Ovary (tissue), 3 donors: ENCODE results near the gene AAK1.

Source experiments
- POLR2A ChIP-seq: fragments of 450-650 bp; IDR thresholded peaks from one replicate; pipeline ENCODE4 v1.6.1; 2017; ENCODE audit warnings: antibody characterized with exemption, mild to moderate bottlenecking, moderate library complexity
- TF ChIP-seq, protein P1 (sequence below), 3 donors: fragments of 450-650 bp in 2 of 3; fragments of 200-600 bp in 1 of 3; IDR thresholded peaks; one replicate each; pipeline versions ENCODE4 v1.5.1 to v1.8.0; 2016 to 2022; ENCODE audit warnings: antibody characterized with exemption in 3 of 3, mild to moderate bottlenecking in 1 of 3
- donor health status: DM: no; HTN: no; CAD: no.

DNA sequence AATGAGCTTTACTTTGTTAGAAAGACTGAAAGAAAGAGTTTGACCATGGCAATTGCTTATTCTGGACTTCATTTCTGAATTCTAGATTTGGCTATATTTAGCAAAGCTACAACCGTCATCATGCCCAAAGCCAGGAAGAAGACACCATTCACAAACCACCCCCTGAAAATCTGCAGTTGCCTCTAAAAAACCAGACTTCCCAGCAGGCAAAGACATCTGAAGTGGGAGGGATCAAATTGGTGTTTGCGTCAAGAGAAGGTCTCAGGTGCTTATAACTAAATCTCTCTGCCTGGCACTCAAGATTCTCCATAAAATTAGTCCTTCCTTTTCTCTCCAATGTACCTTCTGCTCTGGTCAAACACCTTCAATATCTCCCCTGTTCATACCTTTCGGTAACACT, 5.6 kb downstream of the AAK1 start:
- TF ChIP-seq, protein P1, sequence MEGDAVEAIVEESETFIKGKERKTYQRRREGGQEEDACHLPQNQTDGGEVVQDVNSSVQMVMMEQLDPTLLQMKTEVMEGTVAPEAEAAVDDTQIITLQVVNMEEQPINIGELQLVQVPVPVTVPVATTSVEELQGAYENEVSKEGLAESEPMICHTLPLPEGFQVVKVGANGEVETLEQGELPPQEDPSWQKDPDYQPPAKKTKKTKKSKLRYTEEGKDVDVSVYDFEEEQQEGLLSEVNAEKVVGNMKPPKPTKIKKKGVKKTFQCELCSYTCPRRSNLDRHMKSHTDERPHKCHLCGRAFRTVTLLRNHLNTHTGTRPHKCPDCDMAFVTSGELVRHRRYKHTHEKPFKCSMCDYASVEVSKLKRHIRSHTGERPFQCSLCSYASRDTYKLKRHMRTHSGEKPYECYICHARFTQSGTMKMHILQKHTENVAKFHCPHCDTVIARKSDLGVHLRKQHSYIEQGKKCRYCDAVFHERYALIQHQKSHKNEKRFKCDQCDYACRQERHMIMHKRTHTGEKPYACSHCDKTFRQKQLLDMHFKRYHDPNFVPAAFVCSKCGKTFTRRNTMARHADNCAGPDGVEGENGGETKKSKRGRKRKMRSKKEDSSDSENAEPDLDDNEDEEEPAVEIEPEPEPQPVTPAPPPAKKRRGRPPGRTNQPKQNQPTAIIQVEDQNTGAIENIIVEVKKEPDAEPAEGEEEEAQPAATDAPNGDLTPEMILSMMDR (IDR thresholded peaks at IDR 0.05), result no peak
- no peak for TF ChIP-seq POLR2A
